ENCODE measurements around the gene B3GLCT.
"Not testable (repeated sequence)": the region's sequence is repeated elsewhere in the genome, so short reads cannot be mapped to it uniquely, and the experiment has no call there.

The B3GLCT gene

GRCh38 chr13:31200637-31200971 is 829 bp downstream of the B3GLCT start:
- Mint-ChIP-seq H3K36me3 (no peaks in the 10 kb centered on the region), H3K27ac (peak overlapping the region; percentile 86), H3K9me3 (no peaks in the 10 kb centered on the region), H3K4me3 (peak overlapping the region; percentile 77), H3K4me1 (peaks cover 20% of the 10 kb centered on the region), H3K27me3 (peaks cover 12% of the 10 kb centered on the region)
- CTCF ChIA-PET = interaction anchor here (0.7 kb wide), 1 partner anchor 219 kb away, joined by 5 read pairs; no protein-coding TSS in a partner anchor
- DNase-seq = peak; percentile 52

DNA sequence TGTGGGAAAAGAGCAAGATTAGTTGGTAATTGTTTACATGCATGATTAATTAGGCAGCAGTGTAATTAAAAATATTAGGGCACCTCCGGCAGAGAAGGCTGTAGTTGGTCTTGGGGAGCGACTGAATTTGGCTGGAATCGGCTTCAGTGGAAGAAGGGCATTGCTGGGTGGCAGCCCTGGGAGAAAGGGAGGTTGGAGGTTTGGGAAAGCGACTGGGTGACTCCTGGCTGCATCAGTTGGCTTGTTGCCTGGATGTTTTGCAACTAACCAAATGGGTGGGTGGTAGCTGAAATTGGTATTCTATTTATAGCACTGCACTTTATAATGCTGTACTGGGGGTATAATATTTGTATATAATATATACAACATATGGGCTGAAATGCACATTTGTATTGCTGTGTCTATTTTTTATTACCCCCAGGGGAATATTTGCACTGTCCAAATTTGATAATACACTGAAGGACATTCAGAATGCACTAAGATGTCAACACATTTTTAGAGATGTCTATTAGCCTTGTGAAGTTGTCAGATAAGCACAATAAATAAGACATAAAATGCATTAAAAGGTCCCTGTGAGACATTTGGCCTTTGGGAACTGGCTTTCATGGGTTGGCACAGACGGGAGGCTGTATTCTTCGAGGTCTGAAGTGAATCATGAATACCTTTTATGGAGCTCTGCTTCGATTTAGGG is 1.7 kb downstream of the B3GLCT start:
- H3K27ac Mint-ChIP-seq = peak overlapping the region; percentile 86
- H3K4me3 Mint-ChIP-seq = peak overlapping the region; percentile 77
- H3K4me1 Mint-ChIP-seq = peaks cover 20% of the 10 kb centered on the region
- H3K9me3 Mint-ChIP-seq = no peaks in the 10 kb centered on the region
- DNase-seq = no peak
- H3K36me3 Mint-ChIP-seq = no peaks in the 10 kb centered on the region
- peaks cover 12% of the 10 kb centered on the region for H3K27me3 Mint-ChIP-seq
- CTCF ChIA-PET = interaction anchor here (0.7 kb wide), 1 partner anchor 220 kb away, joined by 5 read pairs; no protein-coding TSS in a partner anchor

DNA sequence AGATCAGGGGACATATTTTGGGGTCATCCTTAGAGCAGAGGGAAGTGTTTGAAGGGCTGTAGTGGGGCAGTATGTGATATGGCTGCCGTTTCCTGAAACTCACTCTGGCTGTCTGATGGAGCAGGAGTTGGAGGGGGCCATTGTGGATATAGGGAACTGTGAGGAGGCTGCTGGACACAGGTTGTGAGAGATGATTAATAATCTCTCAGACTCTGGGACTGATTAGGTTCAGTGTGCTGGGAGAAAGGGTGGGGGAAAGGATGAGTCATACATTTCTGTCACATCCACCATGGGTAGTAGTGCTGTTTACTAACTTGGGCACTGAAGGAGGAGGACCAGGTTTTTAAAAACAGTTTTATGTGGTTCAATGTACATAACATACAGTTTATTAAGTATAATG is 4.8 kb downstream of the B3GLCT start:
- H3K27ac Mint-ChIP-seq = no peak overlapping the region
- peaks cover 16% of the 10 kb centered on the region for H3K4me1 Mint-ChIP-seq
- H3K36me3 Mint-ChIP-seq = no peaks in the 10 kb centered on the region
- peaks cover 1% of the 10 kb centered on the region for H3K27me3 Mint-ChIP-seq
- CTCF ChIA-PET = interaction anchor here (0.9 to 1.0 kb wide), 2 partner anchors 9 to 32 kb away, joined by 3 to 4 read pairs; no protein-coding TSS in a partner anchor
- DNase-seq = no peak
- no peak overlapping the region for H3K4me3 Mint-ChIP-seq
- H3K9me3 Mint-ChIP-seq = no peaks in the 10 kb centered on the region

DNA sequence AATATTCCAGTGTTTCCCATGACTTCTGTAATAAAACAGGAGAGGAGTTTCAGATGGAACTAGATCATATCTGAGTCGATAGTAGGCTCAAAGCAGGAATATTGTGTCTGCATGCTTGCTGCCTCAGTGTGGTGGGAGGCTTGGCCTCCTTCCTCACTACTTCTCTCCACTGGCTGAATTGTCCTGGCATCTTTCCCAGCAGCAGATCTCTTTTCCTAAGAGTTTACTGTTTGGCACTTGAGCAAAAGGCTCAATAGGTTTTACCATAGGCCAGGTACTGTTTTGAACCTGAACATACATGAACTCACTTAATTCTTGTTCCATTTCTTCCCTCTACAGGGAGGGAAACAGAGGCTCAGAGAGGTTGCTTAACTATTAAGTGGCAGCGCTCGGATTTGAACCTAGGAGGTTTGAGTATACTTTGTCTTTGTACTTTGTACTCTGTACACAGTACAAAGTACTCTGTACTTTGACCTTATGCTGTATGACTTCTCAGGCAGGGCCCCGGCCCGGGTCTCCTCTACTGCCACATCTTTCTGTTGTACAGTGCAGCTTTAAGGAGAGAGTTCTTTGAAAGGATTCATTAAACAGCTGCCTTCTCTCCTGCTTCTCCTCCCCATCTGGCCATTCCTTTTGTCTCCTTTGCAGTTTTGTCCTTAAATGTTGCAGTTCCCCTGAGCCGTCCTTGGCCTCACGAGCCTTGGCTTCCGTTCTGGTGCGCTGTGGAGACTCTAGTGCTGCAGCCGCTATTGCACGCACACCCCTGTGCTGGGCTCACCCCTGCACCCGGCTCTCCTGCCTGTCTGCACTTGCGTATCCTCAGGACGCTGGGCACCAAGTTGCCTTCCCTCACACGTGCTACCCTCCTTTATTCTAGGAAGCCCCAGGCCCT is 8.1 kb downstream of the B3GLCT start:
- DNase-seq = no peak
- Mint-ChIP-seq H3K36me3 (no peaks in the 10 kb centered on the region), H3K9me3 (no peaks in the 10 kb centered on the region), H3K4me3 (no peak overlapping the region), H3K27me3 (no peaks in the 10 kb centered on the region), H3K27ac (no peak overlapping the region), H3K4me1 (peaks cover 9% of the 10 kb centered on the region)
- CTCF ChIA-PET = no interaction called here

GRCh38 chr13:31208559-31209122 is 8.9 kb downstream of the B3GLCT start:
- no peak for DNase-seq

DNA sequence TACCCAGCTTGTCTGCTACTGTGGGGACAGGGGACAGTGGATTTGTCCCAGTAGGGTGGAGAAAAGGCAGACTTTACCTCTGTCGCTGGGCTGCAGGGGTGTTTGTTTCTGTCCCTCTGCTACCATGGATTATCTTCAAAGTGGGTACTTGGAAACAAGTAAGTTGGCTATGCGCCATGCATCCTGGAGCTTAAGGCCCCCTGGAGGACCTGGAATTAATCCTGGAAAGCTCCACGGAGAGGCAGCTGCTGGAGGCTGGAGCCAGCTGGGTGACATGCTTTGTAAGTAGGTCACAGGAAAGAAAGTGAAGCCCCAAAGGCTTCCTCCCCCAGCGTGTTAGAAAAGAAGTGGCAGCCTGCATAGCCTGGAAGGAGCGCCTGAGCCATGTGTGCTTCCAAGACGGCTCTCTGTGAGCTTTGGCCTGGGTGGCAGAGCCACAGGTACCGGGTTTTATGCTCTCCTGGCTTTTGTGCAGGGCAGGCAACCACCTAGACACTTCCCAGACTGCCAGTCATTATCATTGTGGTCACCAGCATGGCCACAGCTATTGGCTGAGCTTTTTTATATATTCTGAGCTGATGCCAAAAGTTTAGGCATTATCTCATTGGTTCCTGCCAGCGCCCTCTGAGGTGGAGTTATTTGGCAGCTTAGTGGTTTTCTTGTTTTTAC is 9.5 kb downstream of the B3GLCT start:
- Mint-ChIP-seq H3K9me3 (no peaks in the 10 kb centered on the region), H3K27ac (no peak overlapping the region), H3K36me3 (no peaks in the 10 kb centered on the region), H3K4me3 (no peak overlapping the region), H3K27me3 (no peaks in the 10 kb centered on the region), H3K4me1 (peaks cover 7% of the 10 kb centered on the region)
- CTCF ChIA-PET = no interaction called here
- no peak for DNase-seq

More at GRCh38 chr13:31208559-31209122, 8.9 kb downstream of the B3GLCT start:
- H3K4me3 Mint-ChIP-seq = no peak overlapping the region
- H3K4me1 Mint-ChIP-seq = peaks cover 9% of the 10 kb centered on the region
- CTCF ChIA-PET = no interaction called here
- H3K36me3 Mint-ChIP-seq = no peaks in the 10 kb centered on the region
- no peaks in the 10 kb centered on the region for H3K27me3 Mint-ChIP-seq
- H3K27ac Mint-ChIP-seq = no peak overlapping the region
- H3K9me3 Mint-ChIP-seq = no peaks in the 10 kb centered on the region

- no peaks in the 10 kb centered on the region for H3K27me3 Mint-ChIP-seq
- peaks cover 2% of the 10 kb centered on the region for H3K4me1 Mint-ChIP-seq
- no peak overlapping the region for H3K4me3 Mint-ChIP-seq
- no peaks in the 10 kb centered on the region for H3K9me3 Mint-ChIP-seq
- no peaks in the 10 kb centered on the region for H3K36me3 Mint-ChIP-seq
- no peak overlapping the region for H3K27ac Mint-ChIP-seq
- CTCF ChIA-PET = no interaction called here
- no peak for DNase-seq
These were observed 10.1 kb downstream of the B3GLCT start for GRCh38 chr13:31209841-31210210.

DNA sequence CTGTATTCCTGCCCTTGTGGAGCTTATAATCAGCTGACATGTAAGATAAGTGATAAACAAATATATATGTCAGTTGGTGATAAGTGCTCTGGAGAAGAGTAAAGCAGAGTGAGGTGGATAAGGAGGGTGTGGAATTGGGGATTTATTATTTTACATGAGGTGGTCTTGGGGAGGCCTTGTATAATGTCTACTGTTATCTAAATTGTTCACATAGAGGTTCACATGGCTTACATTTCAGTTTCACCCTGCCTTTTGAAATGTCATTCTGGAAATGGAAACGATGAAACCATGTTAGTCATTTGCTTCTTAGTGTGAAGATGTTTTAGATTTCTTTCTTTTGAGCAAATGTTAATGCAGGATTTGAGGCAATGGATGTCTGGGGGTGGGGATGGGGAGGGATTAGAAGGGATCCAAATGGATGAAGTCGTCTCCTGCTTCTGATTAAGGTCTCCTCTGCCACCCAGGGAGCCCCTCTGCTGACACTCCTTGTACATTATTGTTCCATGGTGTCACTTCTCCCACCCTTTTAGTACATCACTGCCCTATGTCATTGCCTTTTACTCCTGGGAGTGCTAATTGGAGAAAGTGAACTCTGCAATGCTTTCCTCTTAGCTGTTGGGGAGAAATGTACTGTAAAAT is 14.0 kb downstream of the B3GLCT start:
- no peaks in the 10 kb centered on the region for H3K4me1 Mint-ChIP-seq
- CTCF ChIA-PET = interaction anchor here (1.2 kb wide), 1 partner anchor 10 kb away, joined by 4 read pairs; no protein-coding TSS in a partner anchor
- no peaks in the 10 kb centered on the region for H3K9me3 Mint-ChIP-seq
- no peak overlapping the region for H3K4me3 Mint-ChIP-seq
- H3K36me3 Mint-ChIP-seq = no peaks in the 10 kb centered on the region
- DNase-seq = no peak
- H3K27me3 Mint-ChIP-seq = no peaks in the 10 kb centered on the region
- no peak overlapping the region for H3K27ac Mint-ChIP-seq

- Mint-ChIP-seq H3K27ac (no peak overlapping the region), H3K4me3 (no peak overlapping the region), H3K36me3 (no peaks in the 10 kb centered on the region), H3K27me3 (no peaks in the 10 kb centered on the region), H3K4me1 (no peaks in the 10 kb centered on the region), H3K9me3 (no peaks in the 10 kb centered on the region)
- CTCF ChIA-PET = interaction anchor here (0.7 kb wide), 1 partner anchor 273 kb away, joined by 5 read pairs; no protein-coding TSS in a partner anchor
- DNase-seq = no peak
These were observed 14.7 kb downstream of the B3GLCT start for GRCh38 chr13:31214435-31214834.

DNA sequence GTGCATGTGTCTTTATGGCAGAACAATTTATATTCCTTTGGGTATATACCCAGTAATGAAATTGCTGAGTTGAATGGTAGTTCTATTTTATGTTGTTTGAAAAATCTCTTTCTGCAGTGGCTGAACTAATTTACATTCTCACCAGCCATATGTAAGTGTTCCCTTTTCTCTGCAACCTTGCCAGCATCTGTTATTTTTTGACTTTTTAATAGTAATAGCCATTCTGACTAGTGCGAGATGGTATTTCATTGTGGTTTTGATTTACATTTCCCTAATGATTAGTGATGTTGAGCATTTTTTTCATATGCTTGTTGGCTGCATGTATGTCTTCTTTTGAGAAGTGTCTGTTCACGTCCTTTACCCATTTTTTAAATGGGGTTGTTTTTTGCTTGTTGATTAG is 17.1 kb downstream of the B3GLCT start:
- H3K4me3 Mint-ChIP-seq, H3K27me3 Mint-ChIP-seq, H3K36me3 Mint-ChIP-seq, H3K27ac Mint-ChIP-seq, CTCF ChIA-PET, H3K4me1 Mint-ChIP-seq, DNase-seq, H3K9me3 Mint-ChIP-seq: not testable (repeated sequence)

- no peak overlapping the region for H3K4me3 Mint-ChIP-seq
- CTCF ChIA-PET = no interaction called here
These were observed 20.3 kb downstream of the B3GLCT start for GRCh38 chr13:31219909-31220598.

DNA sequence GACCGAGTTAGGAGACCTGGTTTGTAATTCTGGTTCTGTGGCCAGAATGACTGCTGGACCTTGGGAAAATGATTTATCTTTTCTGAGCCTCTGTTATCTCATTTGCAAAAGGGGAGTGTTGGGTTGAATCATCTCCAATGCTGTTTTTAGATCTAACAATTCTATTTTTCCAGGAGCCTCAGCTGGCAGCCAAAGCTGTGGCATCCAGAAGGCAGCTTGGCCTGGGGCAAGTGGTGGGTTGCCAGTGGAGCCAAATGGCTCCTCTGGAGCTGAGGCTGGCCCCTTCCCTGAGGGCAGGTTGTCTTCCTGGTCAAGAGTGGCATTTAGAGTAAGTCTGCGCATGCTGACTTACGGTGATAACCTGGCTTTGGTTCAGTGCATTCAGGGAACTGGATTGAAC is 21.3 kb downstream of the B3GLCT start:
- Mint-ChIP-seq H3K4me3 (no peak overlapping the region), H3K9me3 (no peaks in the 10 kb centered on the region), H3K4me1 (no peaks in the 10 kb centered on the region), H3K27me3 (no peaks in the 10 kb centered on the region), H3K27ac (no peak overlapping the region), H3K36me3 (no peaks in the 10 kb centered on the region)
- CTCF ChIA-PET = no interaction called here
- no peak for DNase-seq

More at GRCh38 chr13:31219909-31220598, 20.3 kb downstream of the B3GLCT start:
- Mint-ChIP-seq H3K4me1 (no peaks in the 10 kb centered on the region), H3K36me3 (no peaks in the 10 kb centered on the region), H3K27me3 (no peaks in the 10 kb centered on the region), H3K9me3 (no peaks in the 10 kb centered on the region), H3K27ac (no peak overlapping the region)
- no peak for DNase-seq

GRCh38 chr13:31223215-31223614 is 23.4 kb downstream of the B3GLCT start:
- no peaks in the 10 kb centered on the region for H3K36me3 Mint-ChIP-seq
- H3K4me3 Mint-ChIP-seq = no peak overlapping the region
- peaks cover 5% of the 10 kb centered on the region for H3K4me1 Mint-ChIP-seq
- CTCF ChIA-PET = no interaction called here
- no peaks in the 10 kb centered on the region for H3K9me3 Mint-ChIP-seq
- H3K27ac Mint-ChIP-seq = no peak overlapping the region
- no peak for DNase-seq
- H3K27me3 Mint-ChIP-seq = no peaks in the 10 kb centered on the region
